Raji (cell line): ENCODE measurements around the gene PPM1G.

Experiments
- POLR2A ChIP-seq: IDR thresholded peaks from 2 replicates; pipeline ENCODE4 v1.6.1; 2011; ENCODE audit warnings: low read depth, low read length, control low read depth; ENCODE audit not compliant: insufficient read depth

Gene PPM1G

GRCh38 chr2:27427863-27428212, 18.4 kb upstream of the PPM1G start:
- TF ChIP-seq POLR2A: no peak

- TF ChIP-seq POLR2A: no peak
These were observed 13.6 kb upstream of the PPM1G start for GRCh38 chr2:27422958-27423357.

GRCh38 chr2:27421660-27422250, 12.4 kb upstream of the PPM1G start:
- TF ChIP-seq POLR2A: no peak

- no peak for TF ChIP-seq POLR2A
These were observed 11.6 kb upstream of the PPM1G start for GRCh38 chr2:27420996-27421395.

- no peak for TF ChIP-seq POLR2A
These were observed 6.8 kb upstream of the PPM1G start for GRCh38 chr2:27416151-27416550.

- TF ChIP-seq POLR2A: no peak
These were observed 3.2 kb upstream of the PPM1G start for GRCh38 chr2:27412419-27413152.

- no peak for TF ChIP-seq POLR2A
These were observed 630 bp downstream of the PPM1G start for GRCh38 chr2:27408601-27409320.

GRCh38 chr2:27407798-27408491, 1.4 kb downstream of the PPM1G start:
- no peak for TF ChIP-seq POLR2A

- no peak for TF ChIP-seq POLR2A
These were observed 8.8 kb downstream of the PPM1G start for GRCh38 chr2:27400348-27401135.

GRCh38 chr2:27398962-27399361, 10.4 kb downstream of the PPM1G start:
- TF ChIP-seq POLR2A: no peak

- no peak for TF ChIP-seq POLR2A
These were observed 16.2 kb downstream of the PPM1G start for GRCh38 chr2:27393225-27393624.

GRCh38 chr2:27390822-27391679, 18.3 kb downstream of the PPM1G start:
- TF ChIP-seq POLR2A: no peak

GRCh38 chr2:27381577-27382181, 27.7 kb downstream of the PPM1G start:
- no peak for TF ChIP-seq POLR2A
